HepG2 (cell line): ENCODE data around the gene CSNK2B. TPM values are rescaled to one million over a fixed set of nuclear protein-coding genes. Genes with fewer than 3 reads are reported as not detected.

ENCODE experiments used
- DR1 ChIP-seq: sonication (generic); formaldehyde crosslinking; IDR thresholded peaks from 2 replicates; pipeline ENCODE4 v1.8.0; 2021; ENCODE audit warnings: mild to moderate bottlenecking, missing genetic modification reagents, inconsistent platforms
- HMG20B ChIP-seq: conservative IDR thresholded peaks from 2 replicates; pipeline ENCODE4 v1.6.1; 2016; ENCODE audit warnings: missing genetic modification reagents, missing compliant biosample characterization
- ISL2 ChIP-seq: sonication (generic); formaldehyde crosslinking; IDR thresholded peaks from 2 replicates; pipeline ENCODE4 v1.5.0; 2020; ENCODE audit warnings: missing genetic modification reagents
- MYNN ChIP-seq: sonication (generic); formaldehyde crosslinking; IDR thresholded peaks from 2 replicates; pipeline ENCODE4 v1.4.0; 2020; ENCODE audit warnings: mild to moderate bottlenecking, low read depth, missing genetic modification reagents
- NR2F1 ChIP-seq, 2 experiments: fragments of 450-650 bp in 1 of 2; formaldehyde crosslinking in 1 of 2; IDR thresholded peaks; 2 replicates each; pipeline versions ENCODE4 v1.5.0 to v1.6.1; 2016 to 2020; ENCODE audit warnings: mild to moderate bottlenecking in 1 of 2, missing compliant biosample characterization in 1 of 2, missing genetic modification reagents in 1 of 2, moderate library complexity in 1 of 2
- PCBP1 ChIP-seq: fragments of 200-400 bp; formaldehyde crosslinking; IDR thresholded peaks from 2 replicates; pipeline ENCODE4 v1.6.1; 2017; ENCODE audit warnings: mild to moderate bottlenecking, low read depth, low read length, borderline replicate concordance
- RAD21 ChIP-seq: fragments of 450-650 bp; formaldehyde crosslinking; IDR thresholded peaks from 2 replicates; pipeline ENCODE4 v1.5.0; 2020; ENCODE audit warnings: mild to moderate bottlenecking
- YEATS2 ChIP-seq: sonication (generic); formaldehyde crosslinking; IDR thresholded peaks from 2 replicates; pipeline ENCODE4 v1.4.0; 2020; ENCODE audit warnings: missing genetic modification reagents, borderline replicate concordance
- ZFYVE20 ChIP-seq: sonication (generic); formaldehyde crosslinking; IDR thresholded peaks from 2 replicates; pipeline ENCODE4 v1.8.0; 2023; ENCODE audit warnings: low read depth, mild to moderate bottlenecking, moderate library complexity, missing genetic modification reagents, borderline replicate concordance
- ZNF878 ChIP-seq: sonication (generic); formaldehyde crosslinking; IDR thresholded peaks from 2 replicates; pipeline ENCODE4 v1.8.1; 2023; ENCODE audit warnings: mild to moderate bottlenecking, missing genetic modification reagents, moderate library complexity
- polyA plus RNA-seq, 8 experiments: library from polyadenylated mRNA; depleted of rRNA in 3 of 8; stranded (reverse) in 7 of 8; unstranded in 1 of 8; fragments of >200 nt; fragmentation: Illumina TruSeq in 4 of 8; extraction: Trizol in 4 of 8; gene quantifications; 2 replicates each; pipeline versions ENCODE4 v1.2.1 to v1.2.3, GENCODE V29; 2011 to 2016; ENCODE audit warnings: low read depth in 4 of 8, missing spikeins in 1 of 8, mixed read lengths in 1 of 8; ENCODE audit not compliant: insufficient read depth in 1 of 8
- total RNA-seq, 5 experiments: library from RNA; depleted of rRNA; stranded (reverse); fragments of >200 nt; fragmentation: Illumina TruSeq; extraction: Trizol; gene quantifications; 2 replicates each; pipeline ENCODE4 v1.2.3, GENCODE V29; 2016; ENCODE audit warnings: low read depth in 1 of 5
- TF ChIP-seq, protein P1 (sequence below): sonication (generic); formaldehyde crosslinking; IDR thresholded peaks from one replicate; pipeline ENCODE4 v1.5.1; 2020; ENCODE audit warnings: mild to moderate bottlenecking, missing genetic modification reagents; ENCODE audit errors: not compliant biosample characterization
- TF ChIP-seq, protein P2 (sequence below): IDR thresholded peaks from 2 replicates; pipeline ENCODE4 v1.6.1; 2018; ENCODE audit warnings: missing genetic modification reagents, mild to moderate bottlenecking, missing compliant biosample characterization
- TF ChIP-seq, protein P3 (sequence below): sonication (generic); formaldehyde crosslinking; IDR thresholded peaks from 2 replicates; pipeline ENCODE4 v1.8.1; 2023; ENCODE audit warnings: mild to moderate bottlenecking, missing genetic modification reagents
- TF ChIP-seq, protein P4 (sequence below): sonication (generic); formaldehyde crosslinking; conservative IDR thresholded peaks from 2 replicates; pipeline ENCODE4 v1.5.0; 2020; ENCODE audit warnings: missing genetic modification reagents

The CSNK2B gene
- total and polyA plus RNA-seq, 2 of the 13 experiments (the other 11 are each of a cell fraction or from before 2014, with no cell fraction given), result 111 to 296 TPM

DNA sequence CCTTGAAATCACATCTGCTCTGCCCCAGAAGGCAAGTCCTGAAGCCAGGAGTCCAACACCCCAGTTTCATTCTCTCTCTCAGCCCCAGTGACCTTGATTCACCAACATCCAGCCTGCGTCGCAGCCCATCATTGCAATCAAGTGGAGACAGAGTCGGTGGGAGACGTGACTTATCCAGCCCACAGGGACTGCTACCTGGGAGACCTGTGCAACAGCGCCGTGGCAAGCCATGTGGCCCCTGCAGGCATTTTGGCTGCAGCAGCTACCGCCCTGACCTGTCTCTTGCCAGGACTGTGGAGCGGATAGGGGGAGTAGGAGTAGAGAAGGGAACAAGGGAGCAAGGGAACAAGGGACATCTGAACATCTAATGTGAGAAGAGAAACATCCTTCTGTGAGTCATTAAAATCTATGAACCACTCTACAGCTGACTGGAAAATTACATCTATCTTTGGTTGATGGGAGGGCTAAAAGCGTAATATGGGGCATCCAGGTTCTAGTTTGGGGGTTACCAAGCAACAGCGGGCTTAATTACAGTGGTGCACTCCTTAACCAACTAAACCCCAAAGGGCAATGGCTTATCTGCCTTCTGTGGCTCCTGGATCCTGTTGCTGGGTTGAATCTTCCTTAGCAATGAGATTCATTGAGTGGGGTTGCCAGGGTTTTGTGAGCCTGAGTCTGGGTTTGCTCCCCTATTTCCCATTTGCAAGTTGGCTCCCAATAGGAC, 51.8 kb downstream of the CSNK2B start (continued):
- TF ChIP-seq, protein P1, sequence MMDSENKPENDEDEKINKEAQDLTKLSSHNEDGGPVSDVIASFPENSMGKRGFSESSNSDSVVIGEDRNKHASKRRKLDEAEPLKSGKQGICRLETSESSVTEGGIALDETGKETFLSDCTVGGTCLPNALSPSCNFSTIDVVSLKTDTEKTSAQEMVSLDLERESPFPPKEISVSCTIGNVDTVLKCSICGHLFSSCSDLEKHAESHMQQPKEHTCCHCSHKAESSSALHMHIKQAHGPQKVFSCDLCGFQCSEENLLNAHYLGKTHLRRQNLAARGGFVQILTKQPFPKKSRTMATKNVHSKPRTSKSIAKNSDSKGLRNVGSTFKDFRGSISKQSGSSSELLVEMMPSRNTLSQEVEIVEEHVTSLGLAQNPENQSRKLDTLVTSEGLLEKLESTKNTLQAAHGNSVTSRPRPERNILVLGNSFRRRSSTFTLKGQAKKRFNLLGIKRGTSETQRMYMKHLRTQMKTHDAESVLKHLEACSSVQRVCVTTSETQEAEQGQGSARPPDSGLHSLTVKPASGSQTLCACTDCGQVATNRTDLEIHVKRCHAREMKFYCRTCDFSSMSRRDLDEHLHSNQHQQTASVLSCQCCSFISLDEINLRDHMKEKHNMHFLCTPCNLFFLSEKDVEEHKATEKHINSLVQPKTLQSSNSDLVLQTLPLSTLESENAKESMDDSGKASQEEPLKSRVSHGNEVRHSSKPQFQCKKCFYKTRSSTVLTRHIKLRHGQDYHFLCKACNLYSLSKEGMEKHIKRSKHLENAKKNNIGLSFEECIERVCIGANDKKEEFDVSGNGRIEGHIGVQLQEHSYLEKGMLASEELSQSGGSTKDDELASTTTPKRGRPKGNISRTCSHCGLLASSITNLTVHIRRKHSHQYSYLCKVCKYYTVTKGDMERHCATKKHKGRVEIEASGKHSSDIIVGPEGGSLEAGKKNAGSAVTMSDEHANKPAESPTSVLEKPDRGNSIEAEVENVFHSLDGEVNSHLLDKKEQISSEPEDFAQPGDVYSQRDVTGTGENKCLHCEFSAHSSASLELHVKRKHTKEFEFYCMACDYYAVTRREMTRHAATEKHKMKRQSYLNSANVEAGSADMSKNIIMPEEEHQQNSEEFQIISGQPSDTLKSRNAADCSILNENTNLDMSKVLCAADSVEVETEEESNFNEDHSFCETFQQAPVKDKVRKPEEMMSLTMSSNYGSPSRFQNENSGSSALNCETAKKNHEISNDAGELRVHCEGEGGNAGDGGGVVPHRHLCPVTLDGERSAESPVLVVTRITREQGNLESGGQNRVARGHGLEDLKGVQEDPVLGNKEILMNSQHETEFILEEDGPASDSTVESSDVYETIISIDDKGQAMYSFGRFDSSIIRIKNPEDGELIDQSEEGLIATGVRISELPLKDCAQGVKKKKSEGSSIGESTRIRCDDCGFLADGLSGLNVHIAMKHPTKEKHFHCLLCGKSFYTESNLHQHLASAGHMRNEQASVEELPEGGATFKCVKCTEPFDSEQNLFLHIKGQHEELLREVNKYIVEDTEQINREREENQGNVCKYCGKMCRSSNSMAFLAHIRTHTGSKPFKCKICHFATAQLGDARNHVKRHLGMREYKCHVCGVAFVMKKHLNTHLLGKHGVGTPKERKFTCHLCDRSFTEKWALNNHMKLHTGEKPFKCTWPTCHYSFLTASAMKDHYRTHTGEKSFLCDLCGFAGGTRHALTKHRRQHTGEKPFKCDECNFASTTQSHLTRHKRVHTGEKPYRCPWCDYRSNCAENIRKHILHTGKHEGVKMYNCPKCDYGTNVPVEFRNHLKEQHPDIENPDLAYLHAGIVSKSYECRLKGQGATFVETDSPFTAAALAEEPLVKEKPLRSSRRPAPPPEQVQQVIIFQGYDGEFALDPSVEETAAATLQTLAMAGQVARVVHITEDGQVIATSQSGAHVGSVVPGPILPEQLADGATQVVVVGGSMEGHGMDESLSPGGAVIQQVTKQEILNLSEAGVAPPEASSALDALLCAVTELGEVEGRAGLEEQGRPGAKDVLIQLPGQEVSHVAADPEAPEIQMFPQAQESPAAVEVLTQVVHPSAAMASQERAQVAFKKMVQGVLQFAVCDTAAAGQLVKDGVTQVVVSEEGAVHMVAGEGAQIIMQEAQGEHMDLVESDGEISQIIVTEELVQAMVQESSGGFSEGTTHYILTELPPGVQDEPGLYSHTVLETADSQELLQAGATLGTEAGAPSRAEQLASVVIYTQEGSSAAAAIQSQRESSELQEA (CRISPR knock-in tag), result no peak
- 0 out of 2 replicates have a peak, but pooled peaks have one; percentile 85 for TF ChIP-seq MYNN (CRISPR knock-in tag)
- TF ChIP-seq, protein P2, sequence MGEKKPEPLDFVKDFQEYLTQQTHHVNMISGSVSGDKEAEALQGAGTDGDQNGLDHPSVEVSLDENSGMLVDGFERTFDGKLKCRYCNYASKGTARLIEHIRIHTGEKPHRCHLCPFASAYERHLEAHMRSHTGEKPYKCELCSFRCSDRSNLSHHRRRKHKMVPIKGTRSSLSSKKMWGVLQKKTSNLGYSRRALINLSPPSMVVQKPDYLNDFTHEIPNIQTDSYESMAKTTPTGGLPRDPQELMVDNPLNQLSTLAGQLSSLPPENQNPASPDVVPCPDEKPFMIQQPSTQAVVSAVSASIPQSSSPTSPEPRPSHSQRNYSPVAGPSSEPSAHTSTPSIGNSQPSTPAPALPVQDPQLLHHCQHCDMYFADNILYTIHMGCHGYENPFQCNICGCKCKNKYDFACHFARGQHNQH (CRISPR knock-in tag), result peak; percentile 45; the same call in 1 of the 2 replicates
- no peak for TF ChIP-seq NR2F1 (CRISPR knock-in tag; IDR thresholded peaks at IDR 0.05)
- TF ChIP-seq ZNF878 (CRISPR knock-in tag), result no peak
- no peak for TF ChIP-seq DR1 (CRISPR knock-in tag)
- TF ChIP-seq HMG20B, result no peak
- peak; percentile 44; the same call in 1 of the 2 replicates for TF ChIP-seq YEATS2 (CRISPR knock-in tag)
- TF ChIP-seq, protein P3, sequence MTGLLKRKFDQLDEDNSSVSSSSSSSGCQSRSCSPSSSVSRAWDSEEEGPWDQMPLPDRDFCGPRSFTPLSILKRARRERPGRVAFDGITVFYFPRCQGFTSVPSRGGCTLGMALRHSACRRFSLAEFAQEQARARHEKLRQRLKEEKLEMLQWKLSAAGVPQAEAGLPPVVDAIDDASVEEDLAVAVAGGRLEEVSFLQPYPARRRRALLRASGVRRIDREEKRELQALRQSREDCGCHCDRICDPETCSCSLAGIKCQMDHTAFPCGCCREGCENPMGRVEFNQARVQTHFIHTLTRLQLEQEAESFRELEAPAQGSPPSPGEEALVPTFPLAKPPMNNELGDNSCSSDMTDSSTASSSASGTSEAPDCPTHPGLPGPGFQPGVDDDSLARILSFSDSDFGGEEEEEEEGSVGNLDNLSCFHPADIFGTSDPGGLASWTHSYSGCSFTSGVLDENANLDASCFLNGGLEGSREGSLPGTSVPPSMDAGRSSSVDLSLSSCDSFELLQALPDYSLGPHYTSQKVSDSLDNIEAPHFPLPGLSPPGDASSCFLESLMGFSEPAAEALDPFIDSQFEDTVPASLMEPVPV (CRISPR knock-in tag), result no peak
- TF ChIP-seq RAD21, result peak; percentile 88
- no peak for TF ChIP-seq PCBP1
- TF ChIP-seq ZFYVE20 (CRISPR knock-in tag), result no peak
- no peak for TF ChIP-seq ISL2 (CRISPR knock-in tag)
- TF ChIP-seq, protein P4, sequence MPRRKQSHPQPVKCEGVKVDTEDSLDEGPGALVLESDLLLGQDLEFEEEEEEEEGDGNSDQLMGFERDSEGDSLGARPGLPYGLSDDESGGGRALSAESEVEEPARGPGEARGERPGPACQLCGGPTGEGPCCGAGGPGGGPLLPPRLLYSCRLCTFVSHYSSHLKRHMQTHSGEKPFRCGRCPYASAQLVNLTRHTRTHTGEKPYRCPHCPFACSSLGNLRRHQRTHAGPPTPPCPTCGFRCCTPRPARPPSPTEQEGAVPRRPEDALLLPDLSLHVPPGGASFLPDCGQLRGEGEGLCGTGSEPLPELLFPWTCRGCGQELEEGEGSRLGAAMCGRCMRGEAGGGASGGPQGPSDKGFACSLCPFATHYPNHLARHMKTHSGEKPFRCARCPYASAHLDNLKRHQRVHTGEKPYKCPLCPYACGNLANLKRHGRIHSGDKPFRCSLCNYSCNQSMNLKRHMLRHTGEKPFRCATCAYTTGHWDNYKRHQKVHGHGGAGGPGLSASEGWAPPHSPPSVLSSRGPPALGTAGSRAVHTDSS (CRISPR knock-in tag), result no peak
